CD4-positive, alpha-beta T cell (primary cell): ENCODE data around the gene FILIP1L. TPM values are rescaled to one million over a fixed set of nuclear protein-coding genes. Genes with fewer than 3 reads are reported as not detected.

Experiments used
- ATAC-seq: fragments of 200-7000 bp; cut with Tn5 transposase; one replicate; pipeline ENCODE4 v1.10.0; 2022; ENCODE audit warnings: mild to moderate bottlenecking; ENCODE audit not compliant: poor library complexity
- CTCF ChIA-PET: fragments of 350-600 bp; sonication (Branson Sonifier 250); formaldehyde crosslinking; loops from one replicate; lab custom pipeline; 2021; ENCODE audit warnings: antibody characterized with exemption, inconsistent platforms; lab: Charles Lee
- POLR2A ChIA-PET: fragments of 350-600 bp; sonication (Branson Sonifier 250); formaldehyde crosslinking; loops from one replicate; lab custom pipeline; 2021; ENCODE audit warnings: antibody characterized with exemption, inconsistent platforms; lab: Charles Lee
- DNase-seq, 14 experiments: peaks; one replicate each; pipeline ENCODE4 v3.0.0-alpha.2; 2013 to 2020; ENCODE audit warnings: mixed read lengths in 2 of 14
- H3K27ac ChIP-seq, 2 donors: one replicate each; pipeline versions ENCODE4 v1.5.1 to v1.7.0; 2013; ENCODE audit warnings: low read length in 2 of 2, low read depth in 1 of 2, mild to moderate bottlenecking in 1 of 2
- H3K27me3 ChIP-seq, 2 experiments: 1 replicate in 1 of 2; 2 replicates in 1 of 2; pipeline versions ENCODE4 v1.6.1 to v1.7.0; 2013; ENCODE audit warnings: low read length in 2 of 2, control low read depth in 1 of 2, mild to moderate bottlenecking in 1 of 2, moderate library complexity in 1 of 2; ENCODE audit not compliant: insufficient read depth in 2 of 2, control insufficient read depth in 1 of 2
- H3K36me3 ChIP-seq: one replicate; pipeline ENCODE4 v1.6.1; 2013; ENCODE audit warnings: low read length, control low read depth; ENCODE audit not compliant: insufficient read depth
- H3K4me1 ChIP-seq: one replicate; pipeline ENCODE4 v1.6.1; 2013; ENCODE audit warnings: low read length, control low read depth; ENCODE audit not compliant: insufficient read depth
- H3K4me3 ChIP-seq: one replicate; pipeline ENCODE4 v1.5.1; 2013; ENCODE audit warnings: mild to moderate bottlenecking, low read length, moderate library complexity
- H3K9me3 ChIP-seq, 2 experiments: 1 replicate in 1 of 2; 2 replicates in 1 of 2; pipeline versions ENCODE4 v1.6.1 to v1.7.0; 2013; ENCODE audit warnings: low read length in 2 of 2, mild to moderate bottlenecking in 2 of 2, control low read depth in 1 of 2, moderate library complexity in 1 of 2; ENCODE audit not compliant: control insufficient read depth in 1 of 2, insufficient read depth in 1 of 2
- H3K27ac Mint-ChIP-seq: one replicate; pipeline ENCODE4 v1.8.0; 2020; ENCODE audit warnings: mixed read lengths
- H3K27me3 Mint-ChIP-seq: one replicate; pipeline ENCODE4 v1.8.0; 2021; ENCODE audit warnings: mixed read lengths
- H3K36me3 Mint-ChIP-seq: one replicate; pipeline ENCODE4 v1.8.0; 2021; ENCODE audit warnings: low read depth, mixed read lengths
- H3K4me1 Mint-ChIP-seq: one replicate; pipeline ENCODE4 v1.8.0; 2021; ENCODE audit warnings: low read depth, mixed read lengths
- H3K4me3 Mint-ChIP-seq: one replicate; pipeline ENCODE4 v1.8.0; 2020; ENCODE audit warnings: mild to moderate bottlenecking, mixed read lengths
- H3K9me3 Mint-ChIP-seq: one replicate; pipeline ENCODE4 v1.8.0; 2020; ENCODE audit warnings: mixed read lengths
- intact Hi-C, 2 experiments: fragments of 100-400 bp; cut with DNase I in 1 of 2; cut with micrococcal nuclease in 1 of 2; formaldehyde crosslinking; loops; one replicate each; pipeline versions ENCODE4 v1.15.1 to v1.9.0; 2023 to 2025; cut with DNase I, micrococcal nuclease
- total RNA-seq, 174 experiments: library from RNA in 2 of 174; stranded (reverse) in 2 of 174; gene quantifications; one replicate each; pipeline ENCODE4 v1.2.3 and lab custom pipeline; 2021 to 2026
- TF ChIP-seq, protein P1 (sequence below): fragments of 200-600 bp; IDR thresholded peaks from one replicate; pipeline ENCODE4 v1.8.0; 2022; ENCODE audit warnings: antibody characterized with exemption, mild to moderate bottlenecking

Gene FILIP1L
- total RNA-seq, 2 experiments from 2014 or later, result 0.08 to 0.28 TPM

DNA sequence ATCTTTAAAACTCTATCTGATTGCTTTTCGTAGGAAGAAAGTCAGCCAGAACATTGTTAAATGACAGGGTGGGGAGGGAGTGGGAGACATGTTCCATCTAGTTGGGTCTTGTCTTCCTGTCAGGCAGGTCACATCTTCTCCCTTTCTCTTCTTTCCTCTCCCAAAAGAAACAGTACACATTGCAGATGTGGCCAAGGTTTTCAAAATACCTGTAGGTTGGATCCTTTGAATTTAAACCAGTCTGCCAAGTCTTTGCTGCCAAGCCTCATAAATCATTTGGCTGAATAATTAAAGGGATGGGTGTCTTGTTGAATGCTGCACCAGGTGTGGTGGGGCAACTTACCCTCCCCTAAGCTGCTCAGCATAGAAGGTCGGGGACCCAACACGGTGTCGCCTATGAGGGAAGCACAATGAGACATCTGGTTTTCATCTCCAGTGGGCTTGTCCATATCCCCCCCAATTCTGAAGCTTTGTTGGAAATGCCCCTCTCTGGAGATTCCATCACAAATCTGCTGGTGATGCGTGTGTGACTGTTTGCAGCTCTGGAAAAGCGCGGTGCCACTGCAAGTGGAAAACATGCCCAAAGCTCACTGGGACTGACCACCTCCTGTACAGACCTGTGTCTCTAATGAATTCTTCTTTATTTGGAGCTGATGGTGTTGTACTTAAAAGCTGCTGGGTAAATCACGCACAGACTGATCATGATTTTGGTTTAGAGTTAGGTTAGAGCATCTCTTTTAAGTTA, 112.6 kb downstream of the FILIP1L start:
- Mint-ChIP-seq H3K27me3 (no peaks in the 10 kb centered on the region), H3K36me3 (no peaks in the 10 kb centered on the region), H3K9me3 (no peaks in the 10 kb centered on the region), H3K27ac (no peak overlapping the region), H3K4me3 (no peak overlapping the region), H3K4me1 (no peaks in the 10 kb centered on the region)
- H3K4me1 ChIP-seq, result no peaks in the 10 kb centered on the region
- ChIA-PET POLR2A (no interaction called here), CTCF (no interaction called here)
- H3K27me3 ChIP-seq, result no peaks in the 10 kb centered on the region
- TF ChIP-seq, protein P1, sequence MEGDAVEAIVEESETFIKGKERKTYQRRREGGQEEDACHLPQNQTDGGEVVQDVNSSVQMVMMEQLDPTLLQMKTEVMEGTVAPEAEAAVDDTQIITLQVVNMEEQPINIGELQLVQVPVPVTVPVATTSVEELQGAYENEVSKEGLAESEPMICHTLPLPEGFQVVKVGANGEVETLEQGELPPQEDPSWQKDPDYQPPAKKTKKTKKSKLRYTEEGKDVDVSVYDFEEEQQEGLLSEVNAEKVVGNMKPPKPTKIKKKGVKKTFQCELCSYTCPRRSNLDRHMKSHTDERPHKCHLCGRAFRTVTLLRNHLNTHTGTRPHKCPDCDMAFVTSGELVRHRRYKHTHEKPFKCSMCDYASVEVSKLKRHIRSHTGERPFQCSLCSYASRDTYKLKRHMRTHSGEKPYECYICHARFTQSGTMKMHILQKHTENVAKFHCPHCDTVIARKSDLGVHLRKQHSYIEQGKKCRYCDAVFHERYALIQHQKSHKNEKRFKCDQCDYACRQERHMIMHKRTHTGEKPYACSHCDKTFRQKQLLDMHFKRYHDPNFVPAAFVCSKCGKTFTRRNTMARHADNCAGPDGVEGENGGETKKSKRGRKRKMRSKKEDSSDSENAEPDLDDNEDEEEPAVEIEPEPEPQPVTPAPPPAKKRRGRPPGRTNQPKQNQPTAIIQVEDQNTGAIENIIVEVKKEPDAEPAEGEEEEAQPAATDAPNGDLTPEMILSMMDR, result no peak
- ATAC-seq (no peak), DNase-seq (no peak)
- H3K36me3 ChIP-seq, result no peaks in the 10 kb centered on the region
- intact Hi-C loops, result no loop called here
- no peak overlapping the region for H3K4me3 ChIP-seq
- no peak overlapping the region for H3K27ac ChIP-seq
- H3K9me3 ChIP-seq, result peaks cover 0 to 5% of the 10 kb centered on the region in 2 experiments

- peaks cover 4% of the 10 kb centered on the region for H3K36me3 Mint-ChIP-seq
- POLR2A ChIA-PET, result no interaction called here
- H3K27ac ChIP-seq, result no peak overlapping the region
- DNase-seq (no peak), ATAC-seq (no peak)
- intact Hi-C loops, result no loop called here
- TF ChIP-seq, protein P1, result no peak
- no peaks in the 10 kb centered on the region for H3K27me3 ChIP-seq
- CTCF ChIA-PET, result no interaction called here
- H3K4me1 ChIP-seq, result no peaks in the 10 kb centered on the region
- H3K4me3 ChIP-seq, result no peak overlapping the region
- H3K4me3 Mint-ChIP-seq, result no peak overlapping the region
- no peak overlapping the region for H3K27ac Mint-ChIP-seq
- peaks cover 0 to 5% of the 10 kb centered on the region in 2 experiments for H3K9me3 ChIP-seq
- H3K4me1 Mint-ChIP-seq, result no peaks in the 10 kb centered on the region
- peaks cover 4% of the 10 kb centered on the region for H3K9me3 Mint-ChIP-seq
- no peaks in the 10 kb centered on the region for H3K36me3 ChIP-seq
- no peaks in the 10 kb centered on the region for H3K27me3 Mint-ChIP-seq
Observed at GRCh38 chr3:100001083-100001482, 113.2 kb downstream of the FILIP1L start.

GRCh38 chr3:99999536-99999935, 114.8 kb downstream of the FILIP1L start:
- POLR2A ChIA-PET, result no interaction called here
- TF ChIP-seq, protein P1, result no peak
- DNase-seq, result no peak
- Mint-ChIP-seq H3K4me1 (no peaks in the 10 kb centered on the region), H3K27ac (no peak overlapping the region), H3K4me3 (no peak overlapping the region), H3K36me3 (peaks cover 8% of the 10 kb centered on the region), H3K27me3 (no peaks in the 10 kb centered on the region), H3K9me3 (peaks cover 7% of the 10 kb centered on the region)
- H3K4me1 ChIP-seq, result no peaks in the 10 kb centered on the region
- H3K4me3 ChIP-seq, result no peak overlapping the region
- H3K27ac ChIP-seq, result no peak overlapping the region
- no peaks in the 10 kb centered on the region for H3K36me3 ChIP-seq
- intact Hi-C loops, result no loop called here
- CTCF ChIA-PET, result no interaction called here
- ATAC-seq, result no peak
- peaks cover 0 to 13% of the 10 kb centered on the region in 2 experiments for H3K9me3 ChIP-seq
- no peaks in the 10 kb centered on the region for H3K27me3 ChIP-seq
